T-cell (primary cell): ENCODE results near the gene STEAP2. TPM values are rescaled to one million over a fixed set of nuclear protein-coding genes. Genes with fewer than 3 reads are reported as not detected.

Experiments used
- ATAC-seq, 4 experiments: fragments of 200-7000 bp in 3 of 4; fragments of 150-1000 bp in 1 of 4; cut with Tn5 transposase; replicated peaks in 1 of 4; 1 replicate in 3 of 4; 2 replicates in 1 of 4; pipeline ENCODE4 v1.10.0; 2021; ENCODE audit warnings: moderate library complexity in 3 of 4, mild to moderate bottlenecking in 2 of 4, moderate number of reproducible peaks in 1 of 4
- CTCF ChIA-PET, 2 donors: fragments of 300-600 bp; sonication (Branson Sonifier 250); formaldehyde crosslinking; loops; one replicate each; lab custom pipeline; 2022; ENCODE audit warnings: antibody characterized with exemption in 2 of 2; lab: Charles Lee
- POLR2A ChIA-PET, 2 donors: fragments of 300-600 bp; sonication (Branson Sonifier 250); formaldehyde crosslinking; loops; one replicate each; lab custom pipeline; 2022; ENCODE audit warnings: antibody characterized with exemption in 2 of 2; lab: Charles Lee
- DNase-seq, 35 experiments: peaks; one replicate each; pipeline versions ENCODE4 v3.0.0 to v3.0.0-alpha.2; 2013 to 2023
- H3K27ac ChIP-seq: one replicate; pipeline ENCODE4 v1.5.1; 2013; ENCODE audit warnings: low read length
- H3K27me3 ChIP-seq, 2 experiments: replicated peaks in 1 of 2; 1 replicate in 1 of 2; 2 replicates in 1 of 2; pipeline versions ENCODE4 v1.6.1 to v1.7.0; 2013; ENCODE audit warnings: low read length in 1 of 2, mixed read lengths in 1 of 2; ENCODE audit not compliant: control insufficient read depth in 2 of 2, insufficient read depth in 2 of 2; ENCODE audit errors: extremely low read depth in 1 of 2
- H3K36me3 ChIP-seq, 2 donors: 1 replicate in 1 of 2; 2 replicates in 1 of 2; pipeline versions ENCODE4 v1.6.1 to v1.7.0; 2013; ENCODE audit warnings: low read length in 1 of 2; ENCODE audit not compliant: control insufficient read depth in 2 of 2, insufficient read depth in 1 of 2; ENCODE audit errors: extremely low read depth in 1 of 2
- H3K4me1 ChIP-seq, 2 experiments: 1 replicate in 1 of 2; 2 replicates in 1 of 2; pipeline versions ENCODE4 v1.6.1 to v1.7.0; 2013; ENCODE audit warnings: low read length in 2 of 2, mixed read lengths in 1 of 2; ENCODE audit not compliant: insufficient read depth in 2 of 2, control insufficient read depth in 1 of 2; ENCODE audit errors: extremely low read depth in 1 of 2
- H3K4me3 ChIP-seq, 2 donors: 1 replicate in 1 of 2; 2 replicates in 1 of 2; pipeline versions ENCODE4 v1.5.1 to v1.7.0; 2013; ENCODE audit warnings: mild to moderate bottlenecking in 2 of 2, low read length in 1 of 2, moderate library complexity in 1 of 2; ENCODE audit not compliant: control insufficient read depth in 1 of 2; ENCODE audit errors: extremely low read depth in 1 of 2
- H3K9me3 ChIP-seq: 2 replicates; pipeline ENCODE4 v1.7.0; 2013
- H3K27ac Mint-ChIP-seq, 2 donors: one replicate each; pipeline ENCODE4 v1.8.0; 2020 to 2021; ENCODE audit warnings: mild to moderate bottlenecking in 2 of 2, mixed read lengths in 2 of 2
- H3K27me3 Mint-ChIP-seq, 2 donors: one replicate each; pipeline ENCODE4 v1.8.0; 2021 to 2022; ENCODE audit warnings: mixed read lengths in 2 of 2
- H3K36me3 Mint-ChIP-seq: one replicate; pipeline ENCODE4 v1.8.0; 2021; ENCODE audit warnings: mixed read lengths
- H3K4me1 Mint-ChIP-seq, 3 donors: one replicate each; pipeline ENCODE4 v1.8.0; 2020 to 2022; ENCODE audit warnings: mixed read lengths in 3 of 3, mild to moderate bottlenecking in 1 of 3
- H3K4me3 Mint-ChIP-seq, 3 donors: one replicate each; pipeline ENCODE4 v1.8.0; 2020 to 2022; ENCODE audit warnings: mild to moderate bottlenecking in 3 of 3, mixed read lengths in 3 of 3, moderate library complexity in 3 of 3
- H3K9me3 Mint-ChIP-seq, 3 donors: one replicate each; pipeline ENCODE4 v1.8.0; 2020 to 2022; ENCODE audit warnings: mixed read lengths in 3 of 3
- WGBS: methylation state at CpG from one replicate; pipeline ENCODE4 v1.1.5; 2013; ENCODE audit warnings: missing lambda C conversion rate; ENCODE audit not compliant: insufficient coverage; 5-methylcytosine and 5-hydroxymethylcytosine counted together
- total RNA-seq, 35 experiments: library from RNA in 6 of 35; stranded (reverse) in 6 of 35; fragments of 120-200 nt in 1 of 35; gene quantifications; one replicate each; pipeline versions ENCODE4 v1.2.1 to v1.2.4 and lab custom pipeline; 2013 to 2026

STEAP2 gene
- total RNA-seq, 5 donors from 2014 or later (not counting 1 experiment from before 2014, with no cell fraction given): 0.19 to 0.20 TPM; not detected in 3

DNA sequence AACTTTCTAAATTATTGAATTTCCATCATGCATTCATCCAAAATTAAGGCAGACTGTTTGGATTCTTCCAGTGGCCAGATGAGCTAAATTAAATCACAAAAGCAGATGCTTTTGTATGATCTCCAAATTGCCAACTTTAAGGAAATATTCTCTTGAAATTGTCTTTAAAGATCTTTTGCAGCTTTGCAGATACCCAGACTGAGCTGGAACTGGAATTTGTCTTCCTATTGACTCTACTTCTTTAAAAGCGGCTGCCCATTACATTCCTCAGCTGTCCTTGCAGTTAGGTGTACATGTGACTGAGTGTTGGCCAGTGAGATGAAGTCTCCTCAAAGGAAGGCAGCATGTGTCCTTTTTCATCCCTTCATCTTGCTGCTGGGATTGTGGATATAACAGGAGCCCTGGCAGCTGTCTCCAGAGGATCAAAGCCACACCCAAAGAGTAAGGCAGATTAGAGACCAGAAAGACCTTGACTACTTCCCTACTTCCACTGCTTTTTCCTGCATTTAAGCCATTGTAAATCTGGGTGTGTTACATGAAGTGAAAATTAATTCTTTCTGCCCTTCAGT, 25.3 kb downstream of the STEAP2 start:
- H3K36me3 Mint-ChIP-seq: no peaks in the 10 kb centered on the region
- Histone ChIP-seq H3K27me3 (peaks cover 0 to 3% of the 10 kb centered on the region in 2 experiments), H3K36me3 (no peaks in the 10 kb centered on the region), H3K4me3 (no peak overlapping the region), H3K9me3 (no peaks in the 10 kb centered on the region), H3K4me1 (no peaks in the 10 kb centered on the region), H3K27ac (no peak overlapping the region)
- ATAC-seq: no peak
- H3K4me1 Mint-ChIP-seq: peaks cover 0 to 5% (median 0%) of the 10 kb centered on the region in 3 donors
- no peak overlapping the region for H3K27ac Mint-ChIP-seq
- no CpG with 5 or more reads among the region's 1 CpG for WGBS
- no peaks in the 10 kb centered on the region for H3K9me3 Mint-ChIP-seq
- H3K4me3 Mint-ChIP-seq: no peak overlapping the region
- ChIA-PET CTCF (no interaction called here), POLR2A (no interaction called here)
- H3K27me3 Mint-ChIP-seq: peaks cover 4 to 15% of the 10 kb centered on the region in 2 donors
- DNase-seq: no peak

DNA sequence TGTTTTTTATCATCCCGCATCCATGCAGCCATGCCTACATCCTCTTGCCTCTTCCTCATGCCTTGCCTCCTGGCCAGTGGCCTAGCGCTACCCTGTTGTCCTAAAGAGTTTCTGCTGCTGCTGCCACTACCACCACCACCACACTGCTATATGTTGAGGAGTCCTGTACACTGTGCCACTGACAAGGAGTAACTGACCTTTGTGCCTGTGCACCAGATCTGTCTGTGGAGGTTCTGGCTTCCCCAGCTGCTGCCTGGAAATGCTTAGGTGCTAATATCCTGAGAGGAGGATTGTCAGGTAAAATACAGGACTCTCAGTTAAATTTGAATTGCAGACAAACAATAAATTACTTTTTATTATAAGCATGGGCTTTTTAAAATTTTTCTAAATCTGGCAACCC, 26.5 kb downstream of the STEAP2 start:
- ChIA-PET POLR2A (no interaction called here), CTCF (no interaction called here)
- Mint-ChIP-seq H3K27me3 (peaks cover 3 to 24% of the 10 kb centered on the region in 2 donors), H3K27ac (no peak overlapping the region), H3K4me1 (peaks cover 0 to 5% (median 0%) of the 10 kb centered on the region in 3 donors), H3K4me3 (no peak overlapping the region), H3K9me3 (no peaks in the 10 kb centered on the region), H3K36me3 (no peaks in the 10 kb centered on the region)
- no peaks in the 10 kb centered on the region for H3K9me3 ChIP-seq
- H3K4me1 ChIP-seq: no peaks in the 10 kb centered on the region
- no peak overlapping the region for H3K27ac ChIP-seq
- ATAC-seq: no peak
- peaks cover 3 to 5% of the 10 kb centered on the region in 2 experiments for H3K27me3 ChIP-seq
- no peak overlapping the region for H3K4me3 ChIP-seq
- WGBS: 90% methylated on average over 2 of the region's 2 CpGs
- no peak for DNase-seq
- H3K36me3 ChIP-seq: no peaks in the 10 kb centered on the region

DNA sequence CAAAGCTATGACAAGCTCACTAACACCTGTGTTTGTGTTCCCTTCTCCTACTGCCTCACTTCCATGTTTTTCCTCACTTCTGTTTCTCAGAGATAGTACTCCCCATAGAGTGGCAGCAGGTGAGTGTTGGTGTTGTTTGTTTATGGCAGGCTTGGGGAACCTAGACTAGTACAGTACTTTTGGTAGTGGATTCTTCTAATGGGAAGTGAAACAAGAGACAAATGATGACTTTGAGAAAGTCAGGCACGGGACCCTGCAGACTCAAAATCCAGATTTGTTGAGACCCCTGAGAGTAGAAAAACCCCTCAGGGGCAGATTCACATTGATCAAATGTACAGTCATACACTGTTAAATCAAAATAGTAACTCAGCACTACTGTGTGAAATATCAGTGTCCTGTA, 27.0 kb downstream of the STEAP2 start:
- no peak for DNase-seq
- Mint-ChIP-seq H3K9me3 (no peaks in the 10 kb centered on the region), H3K4me3 (no peak overlapping the region), H3K27me3 (peaks cover 3 to 24% of the 10 kb centered on the region in 2 donors), H3K27ac (no peak overlapping the region), H3K36me3 (no peaks in the 10 kb centered on the region), H3K4me1 (peaks cover 0 to 5% (median 0%) of the 10 kb centered on the region in 3 donors)
- POLR2A ChIA-PET: no interaction called here
- no peak overlapping the region for H3K27ac ChIP-seq
- H3K27me3 ChIP-seq: peaks cover 3 to 8% of the 10 kb centered on the region in 2 experiments
- no peaks in the 10 kb centered on the region for H3K9me3 ChIP-seq
- no CpG with 5 or more reads among the region's 1 CpG for WGBS
- H3K36me3 ChIP-seq: no peaks in the 10 kb centered on the region
- no peak for ATAC-seq
- no peak overlapping the region for H3K4me3 ChIP-seq
- CTCF ChIA-PET: no interaction called here
- H3K4me1 ChIP-seq: no peaks in the 10 kb centered on the region

DNA sequence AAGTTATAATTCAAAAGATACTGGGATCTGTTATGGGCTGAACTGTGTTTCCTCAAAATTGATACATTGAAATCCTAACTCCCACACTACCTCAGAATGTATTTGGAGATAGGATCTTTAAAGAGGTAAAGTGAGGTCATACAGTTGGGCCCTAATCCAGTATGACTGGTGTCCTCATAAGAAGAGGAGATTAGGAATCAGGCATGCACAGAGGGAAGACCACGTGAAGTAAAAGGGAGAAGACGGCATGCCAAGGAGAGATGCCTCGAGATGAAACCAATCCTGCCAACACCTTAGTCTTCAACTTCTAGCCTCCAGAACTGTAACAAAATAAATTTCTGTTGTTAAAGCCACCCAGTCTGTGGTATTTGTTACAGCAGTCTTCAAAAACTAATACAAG, 27.5 kb downstream of the STEAP2 start:
- H3K27me3 Mint-ChIP-seq: peaks cover 8 to 24% of the 10 kb centered on the region in 2 donors
- WGBS: no CpG with 5 or more reads among the region's 3 CpGs
- no peaks in the 10 kb centered on the region for H3K9me3 ChIP-seq
- DNase-seq: no peak
- no peak overlapping the region for H3K4me3 ChIP-seq
- H3K4me3 Mint-ChIP-seq: no peak overlapping the region
- CTCF ChIA-PET: interaction anchor here in 1 of 2 donors (1.1 kb wide), 1 partner anchor 189 kb away, joined by 3 read pairs; no protein-coding TSS in a partner anchor
- H3K27ac ChIP-seq: no peak overlapping the region
- no peaks in the 10 kb centered on the region for H3K36me3 ChIP-seq
- H3K4me1 ChIP-seq: no peaks in the 10 kb centered on the region
- POLR2A ChIA-PET: no interaction called here
- H3K27me3 ChIP-seq: peaks cover 4 to 13% of the 10 kb centered on the region in 2 experiments
- no peak overlapping the region for H3K27ac Mint-ChIP-seq
- H3K4me1 Mint-ChIP-seq: peaks cover under 1 to 9% (median 3%) of the 10 kb centered on the region in 3 donors
- H3K36me3 Mint-ChIP-seq: no peaks in the 10 kb centered on the region
- H3K9me3 Mint-ChIP-seq: no peaks in the 10 kb centered on the region
- ATAC-seq: no peak

DNA sequence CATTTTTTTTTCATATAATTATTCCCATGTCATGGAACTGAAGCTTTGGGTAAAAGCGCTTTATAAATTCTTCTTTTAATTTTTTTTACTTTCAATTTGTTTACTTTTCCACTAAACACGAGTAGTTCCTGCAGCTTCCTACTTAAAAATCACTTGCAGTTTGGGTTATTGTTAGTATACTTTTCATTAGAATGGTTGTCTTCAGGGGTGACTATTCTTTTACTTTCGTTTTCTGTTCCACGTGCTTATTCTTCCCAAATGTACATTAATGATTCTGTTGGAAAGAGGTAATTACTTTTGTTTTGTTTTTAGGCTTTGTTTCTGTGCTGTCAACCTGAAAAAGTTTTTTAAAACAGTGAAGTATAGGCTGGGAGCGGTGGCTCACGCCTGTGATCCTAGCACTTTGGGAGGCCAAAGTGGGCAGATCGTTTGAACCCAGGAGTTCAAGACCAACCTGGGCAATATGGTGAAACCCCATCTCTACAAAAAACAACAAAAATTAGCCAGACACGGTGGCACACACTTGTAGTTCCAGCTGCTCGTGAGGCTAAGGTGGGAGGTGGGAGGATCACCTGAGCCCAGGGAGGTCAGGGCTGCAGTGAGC, 28.2 kb downstream of the STEAP2 start:
- H3K9me3 Mint-ChIP-seq: no peaks in the 10 kb centered on the region
- ChIA-PET CTCF (interaction anchor here in 1 of 2 donors (1.1 kb wide), 1 partner anchor 188 kb away, joined by 3 read pairs; no protein-coding TSS in a partner anchor), POLR2A (no interaction called here)
- WGBS: 60% methylated on average over 1 of the region's 9 CpGs
- Histone ChIP-seq H3K9me3 (no peaks in the 10 kb centered on the region), H3K4me3 (no peak overlapping the region), H3K27ac (no peak overlapping the region), H3K27me3 (peaks cover 8 to 16% of the 10 kb centered on the region in 2 experiments), H3K4me1 (peaks cover 0 to 5% of the 10 kb centered on the region in 2 experiments), H3K36me3 (no peaks in the 10 kb centered on the region)
- no peak overlapping the region for H3K4me3 Mint-ChIP-seq
- H3K4me1 Mint-ChIP-seq: peaks cover 6 to 15% (median 9%) of the 10 kb centered on the region in 3 donors
- no peak for ATAC-seq
- peaks cover 12 to 27% of the 10 kb centered on the region in 2 donors for H3K27me3 Mint-ChIP-seq
- H3K27ac Mint-ChIP-seq: no peak overlapping the region
- DNase-seq: no peak
- H3K36me3 Mint-ChIP-seq: no peaks in the 10 kb centered on the region

DNA sequence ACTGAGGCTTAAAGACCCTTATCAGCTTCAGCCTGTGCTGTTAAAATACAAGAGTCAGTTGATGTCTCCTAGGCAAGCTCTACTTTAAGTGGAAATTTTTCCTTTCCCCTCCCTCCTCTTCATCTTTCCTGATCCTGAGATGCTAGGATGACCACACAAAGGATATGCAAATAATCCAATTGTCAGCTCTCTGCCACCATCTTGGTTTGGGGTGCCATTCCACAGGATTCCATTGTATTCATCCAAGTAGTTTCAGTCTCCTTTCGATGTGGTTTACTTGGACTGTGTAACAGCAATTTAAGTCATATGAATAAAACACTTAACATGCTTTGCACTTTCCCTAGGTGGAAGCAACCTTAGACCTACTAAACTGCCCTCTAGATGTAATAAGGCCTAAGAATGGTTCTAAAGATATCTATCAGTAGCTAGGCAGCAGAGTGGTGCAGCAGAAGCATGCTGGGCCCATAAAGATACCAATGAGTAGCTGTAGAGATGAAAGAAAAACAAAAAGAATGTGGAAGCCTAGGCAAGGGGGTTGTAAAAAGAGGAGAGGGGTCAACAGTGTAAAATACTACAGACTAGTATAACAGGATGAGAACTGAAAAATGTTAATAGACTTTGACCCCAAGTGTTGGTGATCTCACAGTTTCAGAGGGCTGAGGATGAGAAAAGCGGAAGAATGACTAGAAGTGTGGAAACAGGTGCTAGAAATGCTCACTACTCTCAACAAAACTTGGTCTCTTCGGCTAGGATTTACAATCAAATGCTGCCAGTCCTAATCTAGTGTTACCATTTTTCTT, 31.0 kb downstream of the STEAP2 start:
- peaks cover 0 to 16% of the 10 kb centered on the region in 2 experiments for H3K4me1 ChIP-seq
- H3K27ac ChIP-seq: no peak overlapping the region
- no peaks in the 10 kb centered on the region for H3K9me3 ChIP-seq
- ATAC-seq (no peak), DNase-seq (no peak)
- POLR2A ChIA-PET: no interaction called here
- H3K36me3 Mint-ChIP-seq: no peaks in the 10 kb centered on the region
- H3K27me3 Mint-ChIP-seq: peaks cover 30 to 33% of the 10 kb centered on the region in 2 donors
- no peaks in the 10 kb centered on the region for H3K9me3 Mint-ChIP-seq
- WGBS: no CpG with 5 or more reads among the region's 3 CpGs
- H3K4me1 Mint-ChIP-seq: peaks cover 17 to 28% (median 23%) of the 10 kb centered on the region in 3 donors
- H3K27me3 ChIP-seq: peaks cover 22 to 23% of the 10 kb centered on the region in 2 experiments
- peak overlapping the region in 1 of 3 donors; percentile 10 for H3K4me3 Mint-ChIP-seq
- H3K27ac Mint-ChIP-seq: peak overlapping the region in 1 of 2 donors; percentile 14
- H3K4me3 ChIP-seq: no peak overlapping the region
- CTCF ChIA-PET: interaction anchor here in 1 of 2 donors (1.4 kb wide), 1 partner anchor 89 kb away, joined by 3 read pairs; the partner anchor contains the start of gene STEAP1
- H3K36me3 ChIP-seq: no peaks in the 10 kb centered on the region
